Stimulated activated CD4-positive, alpha-beta T cell treated with anti-CD3 and anti-CD28 coated beads, Interleukin-4, amount 100 ng/mL, for 48 hours (primary cell): ENCODE measurements around the gene LEFTY2.
A peak's percentile ranks its signal among the peaks of the same experiment; 100 is the strongest.
"Not testable (repeated sequence)": the region's sequence is repeated elsewhere in the genome, so short reads cannot be mapped to it uniquely, and the experiment has no call there.

Source experiments
- DNase-seq, 2 donors: peaks; one replicate each; pipeline ENCODE4 v3.0.0-alpha.2; 2020; ENCODE audit warnings: low read depth in 2 of 2

The LEFTY2 gene

GRCh38 chr1:225941187-225941941 lies at the start of gene LEFTY2:
LEFTY2 (minus strand) TSS chr1:225941220; CDS start chr1:225941140, 80 bp downstream.
- DNase-seq = no peak

DNA sequence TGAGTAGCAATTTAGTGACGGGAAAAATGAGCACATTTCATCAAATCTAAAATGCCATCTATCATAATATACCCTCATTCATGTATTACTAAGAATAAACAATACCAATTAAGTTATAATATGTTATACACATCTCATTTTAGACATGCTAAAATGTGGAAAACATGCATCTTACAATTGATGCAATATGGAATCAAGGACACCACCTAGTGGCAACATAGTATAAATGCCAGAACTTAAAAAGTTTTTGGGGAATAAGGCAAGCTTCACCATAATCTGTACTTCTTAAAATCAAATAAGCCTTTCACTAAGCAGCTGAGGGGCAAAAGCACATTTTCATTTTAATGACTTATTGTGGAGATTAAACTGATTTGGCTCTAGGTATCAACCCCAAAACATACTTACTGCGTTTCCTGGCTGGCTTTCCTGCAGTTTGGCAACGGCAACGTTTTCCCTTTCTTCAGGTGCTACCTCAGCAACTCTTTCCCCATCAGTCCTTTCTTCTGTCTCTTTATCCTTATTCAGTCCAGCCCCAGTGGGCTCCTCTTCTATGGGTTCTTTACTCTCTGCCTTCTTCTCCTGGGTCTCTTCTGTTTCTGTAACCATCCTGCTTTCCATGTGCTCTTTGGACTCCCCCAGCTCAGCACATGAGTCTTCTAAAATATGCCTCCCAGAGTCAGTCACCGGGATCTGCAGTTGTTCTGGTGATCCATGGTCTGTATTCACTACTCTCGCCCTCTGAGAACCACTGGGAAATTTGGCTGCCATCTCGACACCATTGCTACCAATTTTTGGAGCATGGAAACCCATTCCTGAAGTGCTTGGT lies 46.7 kb upstream of the LEFTY2 start:
- DNase-seq = no peak

DNA sequence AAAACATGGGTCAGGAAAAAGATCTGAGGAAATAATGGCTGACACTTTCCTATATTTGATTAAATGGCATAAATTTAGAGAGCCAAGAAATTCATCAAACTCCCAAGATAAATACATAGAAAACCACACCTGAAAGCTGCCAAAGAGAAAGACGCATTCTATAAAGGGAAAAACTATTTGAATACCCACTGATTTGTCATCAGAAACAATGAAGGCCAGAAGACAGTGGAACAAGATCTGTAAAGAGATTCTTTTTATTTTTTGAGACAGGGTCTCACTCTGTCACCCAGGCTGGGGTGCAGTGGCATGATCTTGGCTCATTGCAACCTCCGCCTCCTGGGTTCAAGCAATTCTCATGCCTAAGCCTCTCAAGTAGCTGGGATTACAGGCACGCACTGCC lies 40.7 kb upstream of the LEFTY2 start:
- DNase-seq = no peak

- no peak for DNase-seq
Measured at GRCh38 chr1:225980005-225980836, 39.2 kb upstream of the LEFTY2 start.

- DNase-seq = no peak
Measured at GRCh38 chr1:225979421-225979820, 38.4 kb upstream of the LEFTY2 start.

- DNase-seq = no peak
Measured at GRCh38 chr1:225977937-225978748, 37.1 kb upstream of the LEFTY2 start.

GRCh38 chr1:225975146-225975545 lies 34.1 kb upstream of the LEFTY2 start:
- not testable (repeated sequence) for DNase-seq

DNA sequence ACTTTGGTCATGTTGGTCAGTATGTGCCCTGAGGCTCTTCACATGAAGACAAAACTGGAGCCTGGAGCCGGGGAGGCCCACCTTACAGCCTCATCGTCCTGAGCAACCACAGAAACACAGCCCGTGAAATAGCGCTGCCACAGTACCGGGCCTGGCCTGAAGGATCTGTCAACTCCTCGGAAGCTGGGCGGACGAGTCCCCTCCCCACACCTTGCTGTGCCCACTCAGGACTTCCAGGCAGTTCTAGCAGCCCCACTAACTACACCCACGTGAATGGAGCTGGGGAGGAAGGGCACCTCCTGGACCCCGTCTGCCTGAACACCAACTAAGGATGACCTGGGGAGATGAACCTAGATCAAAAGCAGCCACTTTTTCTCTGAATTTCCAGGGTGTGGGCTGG lies 33.4 kb upstream of the LEFTY2 start:
- no peak for DNase-seq

GRCh38 chr1:225973158-225973557 lies 32.1 kb upstream of the LEFTY2 start:
- no peak for DNase-seq

GRCh38 chr1:225972344-225973152 lies 31.5 kb upstream of the LEFTY2 start:
- DNase-seq = no peak

DNA sequence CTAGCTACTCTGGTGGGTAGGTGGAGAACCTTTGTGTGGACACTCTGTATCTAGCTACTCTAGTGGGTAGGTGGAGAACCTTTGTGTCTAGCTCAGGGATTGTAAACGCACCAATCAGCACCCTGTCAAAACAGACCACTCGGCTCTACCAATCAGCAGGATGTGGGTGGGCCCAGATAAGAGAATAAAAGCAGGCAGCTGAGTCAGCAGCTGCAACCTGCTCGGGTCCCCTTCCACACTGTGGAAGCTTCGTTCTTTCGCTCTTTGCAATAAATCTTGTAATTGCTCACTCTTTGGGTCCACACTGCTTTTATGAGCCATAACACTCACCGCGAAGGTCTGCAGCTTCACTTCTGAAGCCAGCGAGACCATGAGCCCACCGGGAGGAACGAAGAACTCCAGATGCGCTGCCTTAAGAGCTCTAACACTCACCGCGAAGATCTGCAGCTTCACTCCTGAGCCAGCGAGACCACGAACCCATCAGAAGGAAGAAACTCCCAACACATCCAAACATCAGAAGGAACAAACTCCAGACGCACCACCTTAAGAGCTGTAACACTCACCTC lies 29.7 kb upstream of the LEFTY2 start:
- not testable (repeated sequence) for DNase-seq

GRCh38 chr1:225969751-225970150 lies 28.7 kb upstream of the LEFTY2 start:
- not testable (repeated sequence) for DNase-seq

DNA sequence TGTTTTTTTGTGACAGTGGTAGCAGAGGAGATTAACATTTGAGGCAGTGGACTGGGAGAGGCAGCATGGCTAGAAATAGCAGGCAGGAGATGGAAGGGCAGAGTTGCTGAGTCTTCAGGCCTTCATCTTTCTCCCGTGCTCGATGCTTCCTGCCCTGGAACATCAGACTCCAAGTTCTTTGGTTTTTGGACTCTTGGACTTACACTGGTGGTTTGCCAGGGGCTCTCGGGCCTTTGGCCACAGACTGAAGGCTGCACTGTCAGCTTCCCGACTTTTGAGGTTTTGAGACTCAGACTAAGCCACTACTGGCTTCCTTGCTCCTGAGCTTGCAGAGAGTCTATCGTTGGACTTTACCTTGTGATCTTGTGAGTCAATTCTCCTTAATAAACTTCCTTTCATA lies 24.2 kb upstream of the LEFTY2 start:
- no peak for DNase-seq

- no peak for DNase-seq
Measured at GRCh38 chr1:225963735-225964530, 22.9 kb upstream of the LEFTY2 start.

GRCh38 chr1:225962440-225962975 lies 21.5 kb upstream of the LEFTY2 start:
- DNase-seq = peak; percentile 64 to 73

GRCh38 chr1:225961659-225962439 lies 20.8 kb upstream of the LEFTY2 start:
- DNase-seq = no peak

GRCh38 chr1:225958041-225958440 lies 17.0 kb upstream of the LEFTY2 start:
- no peak for DNase-seq

GRCh38 chr1:225954753-225955152 lies 13.7 kb upstream of the LEFTY2 start:
- DNase-seq = no peak
